A673 (cell line): ENCODE results near the gene MBD3L4. TPM values are rescaled to one million over a fixed set of nuclear protein-coding genes. Genes with fewer than 3 reads are reported as not detected.
"Not testable (repeated sequence)": the region's sequence is repeated elsewhere in the genome, so short reads cannot be mapped to it uniquely, and the experiment has no call there.

Experiments used
- BruUV-seq: library from RNA; stranded (reverse); fragments of 400-500 nt; replicated peaks from 2 replicates; lab custom pipeline; 2021; lab: Mats Ljungman, UMichigan
- CTCF ChIA-PET: fragments of 300-600 bp; sonication (Branson Sonifier 250); formaldehyde crosslinking; loops from one replicate; lab custom pipeline; 2022; ENCODE audit warnings: antibody characterized with exemption; lab: Charles Lee
- POLR2A ChIA-PET: fragments of 300-600 bp; sonication (Branson Sonifier 250); formaldehyde crosslinking; loops from one replicate; lab custom pipeline; 2022; ENCODE audit warnings: antibody characterized with exemption; ENCODE audit not compliant: low non-redundant PET; lab: Charles Lee
- DNase-seq: peaks from one replicate; pipeline ENCODE4 v3.0.0-alpha.2; 2015; ENCODE audit warnings: low spot score
- H3K27ac ChIP-seq: fragments of 200-600 bp; sonication (generic); 2 replicates; pipeline ENCODE4 v1.5.1; 2016; ENCODE audit warnings: mixed run types, low read depth, mild to moderate bottlenecking, mixed read lengths, antibody characterized with exemption, low read length; ENCODE audit not compliant: poor library complexity, severe bottlenecking
- H3K27me3 ChIP-seq: fragments of 200-600 bp; sonication (generic); replicated peaks from 2 replicates; pipeline ENCODE4 v1.6.1; 2017; ENCODE audit warnings: mixed run types, low read depth, mild to moderate bottlenecking, mixed read lengths, antibody characterized with exemption, low read length; ENCODE audit not compliant: insufficient read depth, poor library complexity
- H3K36me3 ChIP-seq: fragments of 200-600 bp; sonication (generic); 2 replicates; pipeline ENCODE4 v1.6.1; 2016; ENCODE audit warnings: mixed run types, mild to moderate bottlenecking, mixed read lengths, antibody characterized with exemption, low read length; ENCODE audit not compliant: insufficient read depth, poor library complexity, severe bottlenecking
- H3K4me1 ChIP-seq: fragments of 200-600 bp; sonication (generic); 2 replicates; pipeline ENCODE4 v1.6.1; 2017; ENCODE audit warnings: mixed run types, mild to moderate bottlenecking, mixed read lengths, antibody characterized with exemption, low read length; ENCODE audit not compliant: insufficient read depth, poor library complexity, severe bottlenecking
- H3K4me3 ChIP-seq: fragments of 200-600 bp; sonication (generic); 2 replicates; pipeline ENCODE4 v1.5.1; 2016; ENCODE audit warnings: low read depth, mixed run types, mild to moderate bottlenecking, mixed read lengths, low read length; ENCODE audit not compliant: poor library complexity, severe bottlenecking
- H3K9me3 ChIP-seq: fragments of 200-600 bp; sonication (generic); 2 replicates; pipeline ENCODE4 v1.6.1; 2016; ENCODE audit warnings: mixed run types, low read depth, mild to moderate bottlenecking, mixed read lengths, antibody characterized with exemption, low read length; ENCODE audit not compliant: poor library complexity, severe bottlenecking
- intact Hi-C: fragments of 100-400 bp; cut with micrococcal nuclease; formaldehyde crosslinking; loops from one replicate; pipeline ENCODE4 v1.10.0; 2022; ENCODE audit not compliant: unreplicated experiment
- total RNA-seq: library from RNA; stranded (reverse); gene quantifications from 2 replicates; pipeline ENCODE4 v1.2.3, GENCODE V29; 2021

MBD3L4 gene
- total RNA-seq, 1 experiment from 2014 or later: not detected

- CTCF ChIA-PET, H3K27ac ChIP-seq, H3K9me3 ChIP-seq, DNase-seq, BruUV-seq, H3K4me1 ChIP-seq, H3K4me3 ChIP-seq, POLR2A ChIA-PET, H3K36me3 ChIP-seq, H3K27me3 ChIP-seq, intact Hi-C loops: not testable (repeated sequence)
Measured at GRCh38 chr19:7054635-7055368, 14.8 kb upstream of the MBD3L4 start.

- CTCF ChIA-PET, H3K36me3 ChIP-seq, H3K4me1 ChIP-seq, H3K9me3 ChIP-seq, H3K4me3 ChIP-seq, H3K27ac ChIP-seq, DNase-seq, intact Hi-C loops, POLR2A ChIA-PET, H3K27me3 ChIP-seq, BruUV-seq: not testable (repeated sequence)
Measured at GRCh38 chr19:7052896-7053295, 12.9 kb upstream of the MBD3L4 start.

DNA sequence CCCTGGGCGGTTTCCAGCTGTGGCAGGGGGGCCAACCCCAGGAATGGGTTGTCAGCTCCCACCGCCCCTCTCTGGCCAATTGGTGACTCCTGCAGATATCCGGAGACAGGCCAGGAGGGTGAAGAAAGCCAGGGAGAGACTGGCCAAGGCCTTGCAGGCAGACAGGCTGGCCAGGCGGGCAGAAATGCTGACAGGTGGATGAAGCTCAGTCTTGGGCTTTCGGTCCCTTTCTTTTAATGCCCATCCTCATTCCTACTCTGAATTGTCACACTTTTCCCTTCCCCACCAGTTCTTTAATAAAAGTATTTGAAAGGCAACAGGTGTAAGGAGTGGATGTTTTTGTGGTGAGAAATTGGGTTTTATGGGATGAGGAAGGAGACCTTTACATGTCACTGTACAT, 11.4 kb upstream of the MBD3L4 start:
- BruUV-seq, CTCF ChIA-PET: not testable (repeated sequence)

GRCh38 chr19:7049021-7049420, 9.0 kb upstream of the MBD3L4 start, which contains the start of gene MBD3L2:
Gene MBD3L2 (plus strand): TSS chr19:7049321. CDS start chr19:7049374, 53 bp downstream.
- H3K36me3 ChIP-seq, H3K4me1 ChIP-seq, H3K4me3 ChIP-seq, BruUV-seq, POLR2A ChIA-PET, H3K27me3 ChIP-seq, DNase-seq, CTCF ChIA-PET, H3K27ac ChIP-seq, H3K9me3 ChIP-seq, intact Hi-C loops: not testable (repeated sequence)

More for the DNA sequence above, 11.4 kb upstream of the MBD3L4 start:
- H3K27me3 ChIP-seq, H3K4me1 ChIP-seq, intact Hi-C loops, H3K36me3 ChIP-seq, DNase-seq, H3K9me3 ChIP-seq, H3K27ac ChIP-seq, H3K4me3 ChIP-seq, POLR2A ChIA-PET: not testable (repeated sequence)

DNA sequence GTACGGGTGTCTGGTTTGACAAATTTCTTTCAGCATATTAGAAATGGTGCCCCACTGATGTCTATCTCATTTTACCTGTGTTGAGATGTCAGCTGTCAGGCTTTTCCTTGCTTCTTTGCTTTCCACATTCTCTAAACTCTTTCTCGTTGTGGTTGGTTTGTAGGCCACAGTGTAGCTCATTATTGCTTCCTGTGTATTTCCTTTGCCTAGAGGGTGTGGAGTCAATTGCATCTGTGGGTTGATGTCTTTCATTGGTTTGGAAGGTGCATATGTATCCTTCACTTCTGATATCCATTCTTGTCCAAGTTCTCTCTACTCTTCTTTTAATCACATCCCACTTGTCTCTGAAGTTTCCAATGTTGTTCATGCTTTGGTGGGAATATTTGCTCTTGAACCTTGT, 1.6 kb upstream of the MBD3L4 start:
- POLR2A ChIA-PET, H3K9me3 ChIP-seq, CTCF ChIA-PET: not testable (repeated sequence)

GRCh38 chr19:7030278-7030677, 9.7 kb downstream of the MBD3L4 start, which contains the start of gene MBD3L5:
Gene MBD3L5 (plus strand): TSS chr19:7030578. CDS start chr19:7030612, 34 bp downstream.
- POLR2A ChIA-PET, H3K36me3 ChIP-seq, H3K27me3 ChIP-seq, BruUV-seq, H3K4me3 ChIP-seq, intact Hi-C loops, H3K27ac ChIP-seq, H3K9me3 ChIP-seq, DNase-seq, CTCF ChIA-PET, H3K4me1 ChIP-seq: not testable (repeated sequence)

More for the DNA sequence above, 1.6 kb upstream of the MBD3L4 start:
- H3K36me3 ChIP-seq, BruUV-seq, H3K4me3 ChIP-seq, H3K27ac ChIP-seq, H3K4me1 ChIP-seq, DNase-seq, H3K27me3 ChIP-seq, intact Hi-C loops: not testable (repeated sequence)

- POLR2A ChIA-PET, DNase-seq, H3K27me3 ChIP-seq, intact Hi-C loops, H3K27ac ChIP-seq, H3K4me3 ChIP-seq, H3K4me1 ChIP-seq, CTCF ChIA-PET, H3K36me3 ChIP-seq, H3K9me3 ChIP-seq, BruUV-seq: not testable (repeated sequence)
Measured at GRCh38 chr19:7028790-7029189, 11.2 kb downstream of the MBD3L4 start.
